ENCODE results near the gene SCNN1A.

The SCNN1A gene

DNA sequence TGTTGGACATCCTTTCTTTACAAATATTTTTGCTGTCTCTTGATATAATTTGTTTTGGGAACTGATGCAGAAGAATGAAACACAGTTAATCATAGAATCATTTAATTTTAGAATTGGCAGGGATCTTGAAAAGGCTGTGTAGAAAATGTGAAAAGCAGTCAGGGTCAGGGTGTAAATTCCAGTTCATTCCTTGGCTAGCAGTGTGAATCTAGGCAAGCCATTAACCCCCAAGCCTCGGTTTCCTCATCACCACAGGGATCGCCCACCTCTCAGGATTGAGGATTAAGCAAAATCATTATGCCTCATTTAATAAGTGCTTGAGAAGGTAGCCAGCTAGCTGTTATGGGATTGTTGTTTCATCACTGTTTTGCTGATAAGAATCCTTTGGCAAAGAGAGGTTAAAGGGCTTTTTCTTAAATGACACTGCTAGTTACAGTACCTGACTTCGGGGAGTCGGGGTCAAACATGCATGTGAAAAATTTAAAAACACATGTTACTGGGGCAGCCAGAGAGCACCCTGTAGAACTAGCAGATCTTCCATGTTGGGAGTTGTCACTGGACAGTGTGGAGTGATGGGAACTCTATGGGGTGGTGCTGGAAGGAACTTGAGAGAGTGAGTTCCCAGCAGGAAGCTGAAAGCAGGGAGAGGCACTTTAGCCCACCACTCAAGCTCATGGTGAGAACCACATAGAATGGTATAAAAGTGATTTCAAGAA, 44.2 kb downstream of the SCNN1A start:
- no peak for DNase-seq

- DNase-seq, result no peak
Observed at GRCh38 chr12:6330192-6330591, 45.2 kb downstream of the SCNN1A start.

DNA sequence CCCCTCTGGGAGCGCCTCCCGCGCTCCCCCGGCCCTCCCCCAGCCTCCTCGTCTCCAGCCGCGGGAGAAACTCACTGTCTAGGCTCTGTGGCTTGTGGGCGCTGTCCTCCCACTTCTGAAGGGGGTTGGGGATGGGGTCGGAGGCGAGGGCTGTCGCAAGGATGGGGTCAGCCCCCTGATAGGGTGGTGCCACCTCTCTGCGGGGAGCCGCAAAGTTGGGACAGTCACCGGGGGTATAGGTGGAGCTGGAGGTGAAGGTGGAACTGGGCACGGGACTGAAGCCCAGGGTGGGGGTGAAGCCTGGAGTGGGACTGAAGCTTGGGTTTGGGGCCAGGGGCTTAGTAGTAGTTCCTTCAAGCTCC, 45.7 kb downstream of the SCNN1A start:
- DNase-seq, result no peak

DNA sequence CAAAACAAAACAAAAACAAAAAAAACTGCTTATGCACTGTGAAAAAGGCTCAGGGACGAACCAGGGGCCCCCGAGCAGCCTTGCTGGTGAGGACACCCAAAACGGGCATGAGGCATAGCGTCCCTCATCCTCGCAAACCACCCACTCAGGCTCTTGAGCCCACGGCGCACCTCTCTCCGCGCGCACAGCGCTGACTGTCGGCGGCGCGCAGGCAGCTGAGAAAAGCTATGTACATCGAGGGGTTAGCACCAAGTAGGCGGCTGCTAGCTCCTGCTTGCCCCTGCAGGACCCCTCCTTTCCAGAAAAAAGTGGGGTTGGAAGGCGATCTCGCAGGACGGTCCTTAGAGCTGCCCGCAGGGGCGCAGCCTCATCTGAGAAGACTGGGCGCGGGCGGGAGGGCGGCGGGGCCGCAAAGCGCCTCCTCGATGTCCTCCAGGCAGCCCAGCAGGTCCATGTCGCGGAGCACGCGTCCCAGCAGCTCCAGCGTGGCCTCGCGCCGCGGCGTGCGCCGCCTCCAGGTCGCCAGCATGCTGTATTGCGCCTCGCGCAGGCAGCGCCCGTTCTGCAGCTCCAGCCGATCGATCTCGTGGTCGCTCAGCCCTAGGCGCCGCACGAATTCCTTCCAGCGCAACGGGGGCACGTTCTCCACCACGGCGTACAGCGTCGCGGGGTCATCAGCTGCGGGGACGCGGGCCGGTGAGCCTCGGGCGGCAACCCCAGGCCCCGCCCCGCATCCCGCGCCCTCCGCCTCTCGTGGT, 46.2 kb downstream of the SCNN1A start:
- no peak for DNase-seq

DNA sequence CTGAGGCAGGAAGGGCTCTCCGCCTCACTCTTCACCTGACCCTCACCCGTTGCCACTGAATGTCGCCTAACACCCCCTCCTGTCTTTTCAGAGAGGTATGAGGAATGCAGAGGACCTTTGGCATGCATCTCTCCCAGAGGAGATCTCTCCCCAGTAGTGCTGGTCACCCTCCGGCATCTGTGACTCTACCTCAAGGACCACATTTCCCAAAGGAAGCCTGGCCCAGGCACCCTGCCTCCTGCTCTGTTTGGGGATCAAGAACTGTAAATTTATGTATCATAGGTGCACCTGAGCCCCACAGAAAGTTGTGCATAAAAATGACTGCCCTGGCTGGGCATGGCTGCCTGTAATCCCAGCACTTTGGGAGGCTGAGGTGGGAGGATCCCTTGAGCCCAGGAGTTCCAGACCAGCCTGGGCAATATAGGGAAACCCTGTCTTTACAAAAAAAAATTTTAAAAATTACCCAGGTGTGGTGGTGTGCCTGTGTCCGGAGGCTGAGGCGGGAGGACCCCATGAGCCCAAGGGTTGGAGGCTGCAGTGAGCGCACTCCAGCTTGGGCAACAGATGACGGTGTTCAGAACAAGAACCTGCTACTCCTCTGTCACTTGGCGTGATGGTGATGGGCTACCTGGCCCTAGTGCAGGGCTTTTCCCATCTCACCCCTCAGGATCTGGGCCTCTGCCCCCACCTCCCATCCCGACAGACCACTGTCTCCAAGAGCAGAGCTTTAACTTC, 47.2 kb downstream of the SCNN1A start:
- DNase-seq, result no peak

DNA sequence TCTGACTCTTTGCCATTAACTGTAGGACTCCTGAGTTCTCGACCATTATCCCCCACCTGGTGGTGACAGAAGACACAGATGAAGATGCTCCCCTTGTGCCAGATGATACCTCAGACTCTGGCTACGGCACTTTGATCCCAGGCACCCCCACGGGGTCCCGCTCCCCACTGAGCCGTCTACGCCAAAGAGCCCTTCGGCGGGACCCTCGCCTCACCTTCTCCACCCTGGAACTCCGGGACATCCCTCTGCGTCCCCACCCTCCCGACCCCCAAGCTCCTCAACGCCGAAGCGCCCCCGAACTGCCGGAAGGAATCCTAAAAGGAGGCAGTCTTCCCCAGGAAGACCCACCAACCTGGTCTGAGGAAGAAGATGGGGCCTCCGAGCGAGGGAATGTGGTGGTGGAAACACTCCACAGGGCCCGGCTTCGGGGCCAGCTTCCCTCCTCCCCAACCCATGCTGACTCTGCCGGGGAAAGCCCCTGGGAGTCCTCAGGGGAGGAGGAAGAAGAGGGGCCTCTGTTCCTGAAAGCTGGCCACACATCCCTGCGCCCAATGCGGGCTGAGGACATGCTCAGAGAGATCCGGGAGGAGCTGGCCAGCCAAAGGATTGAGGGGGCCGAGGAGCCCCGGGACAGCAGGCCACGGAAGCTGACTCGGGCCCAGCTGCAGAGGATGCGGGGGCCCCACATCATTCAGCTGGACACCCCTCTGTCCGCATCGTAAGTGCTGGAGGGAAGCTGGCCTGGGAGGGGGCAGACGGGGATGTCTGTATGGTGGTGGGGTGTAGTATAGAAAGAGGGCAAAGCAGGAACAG, 47.9 kb downstream of the SCNN1A start:
- no peak for DNase-seq

DNA sequence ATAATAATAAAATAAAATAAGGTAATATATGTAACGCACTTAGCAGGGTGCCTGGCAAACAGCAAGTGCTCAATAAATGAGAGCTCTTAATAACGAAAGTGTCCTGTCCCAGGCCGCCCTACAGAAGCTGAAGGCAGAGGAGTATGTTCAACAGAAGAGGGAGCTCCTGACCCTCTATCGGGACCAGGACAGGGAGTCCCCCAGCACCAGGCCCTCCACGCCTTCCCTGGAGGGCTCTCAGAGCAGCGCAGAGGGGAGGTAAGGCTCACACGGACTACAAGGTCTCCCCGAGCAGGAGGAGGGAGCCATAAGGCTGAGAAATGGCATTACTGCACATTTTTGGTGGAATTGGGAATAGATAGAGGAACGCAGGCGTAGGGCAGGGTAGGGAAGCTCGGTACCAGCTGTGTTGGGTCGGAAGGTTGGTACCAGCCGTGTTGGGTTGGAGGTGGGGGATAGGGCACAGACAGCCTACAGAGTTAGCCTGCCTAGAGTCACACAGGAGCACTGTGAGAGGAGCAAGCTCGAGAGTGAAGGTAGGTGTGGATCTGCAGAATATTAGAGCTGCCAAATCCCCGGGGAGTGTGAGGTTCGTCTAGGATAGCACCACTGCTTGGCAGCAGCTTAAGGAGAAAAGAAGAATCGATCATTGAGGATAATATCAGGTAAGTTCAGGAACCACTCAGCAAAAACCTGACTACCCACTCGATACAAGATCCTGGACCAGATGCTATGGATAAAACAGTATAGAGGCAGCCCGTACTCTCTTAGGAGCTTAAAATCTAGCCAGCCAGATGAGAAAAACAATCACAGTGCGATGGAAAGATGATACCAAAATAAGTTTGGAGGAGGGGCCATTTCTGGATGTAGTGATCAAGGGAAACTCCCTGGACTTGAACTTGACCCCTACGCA, 48.8 kb downstream of the SCNN1A start:
- no peak for DNase-seq

DNA sequence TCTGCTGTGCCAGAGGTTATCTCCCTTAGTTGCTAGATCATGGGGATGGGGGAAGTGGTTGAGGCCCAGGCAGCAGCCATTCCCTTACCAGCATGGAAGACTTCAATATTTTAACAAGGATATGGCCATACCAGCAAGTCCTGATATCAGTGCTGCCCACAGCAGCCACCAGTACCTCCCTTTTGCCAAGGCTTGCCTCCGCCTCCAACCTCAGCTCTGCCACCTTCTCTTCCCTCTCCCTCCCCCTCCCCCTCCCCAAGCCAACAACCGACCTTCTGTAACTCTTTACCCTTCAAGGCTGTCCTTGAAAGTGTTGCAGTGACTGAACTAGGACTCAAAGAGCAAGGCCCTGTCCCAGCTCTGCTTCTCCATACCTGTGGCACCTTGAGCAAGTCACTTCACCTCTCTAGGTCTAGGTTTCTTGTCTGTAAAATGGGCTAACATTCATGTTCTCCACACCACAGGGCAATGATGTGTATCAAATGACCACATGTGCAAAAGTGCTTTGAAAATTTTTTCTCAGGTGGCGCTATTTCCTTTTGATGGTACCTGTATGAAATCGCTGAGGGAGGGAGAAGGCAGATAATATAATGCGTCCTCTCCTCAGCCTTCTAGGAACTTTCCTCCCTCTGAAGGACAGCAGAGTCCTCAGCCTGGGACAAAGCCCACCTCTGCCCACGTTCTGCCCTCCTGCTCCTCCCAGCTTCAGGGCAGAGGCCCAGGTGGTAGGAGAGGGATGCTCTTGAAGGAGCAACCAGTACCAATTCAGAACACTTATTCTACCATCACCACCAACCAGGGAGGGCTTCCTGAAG, 50.2 kb downstream of the SCNN1A start:
- no peak for DNase-seq

- DNase-seq, result no peak
Observed at GRCh38 chr12:6323995-6324711, 51.2 kb downstream of the SCNN1A start.

DNA sequence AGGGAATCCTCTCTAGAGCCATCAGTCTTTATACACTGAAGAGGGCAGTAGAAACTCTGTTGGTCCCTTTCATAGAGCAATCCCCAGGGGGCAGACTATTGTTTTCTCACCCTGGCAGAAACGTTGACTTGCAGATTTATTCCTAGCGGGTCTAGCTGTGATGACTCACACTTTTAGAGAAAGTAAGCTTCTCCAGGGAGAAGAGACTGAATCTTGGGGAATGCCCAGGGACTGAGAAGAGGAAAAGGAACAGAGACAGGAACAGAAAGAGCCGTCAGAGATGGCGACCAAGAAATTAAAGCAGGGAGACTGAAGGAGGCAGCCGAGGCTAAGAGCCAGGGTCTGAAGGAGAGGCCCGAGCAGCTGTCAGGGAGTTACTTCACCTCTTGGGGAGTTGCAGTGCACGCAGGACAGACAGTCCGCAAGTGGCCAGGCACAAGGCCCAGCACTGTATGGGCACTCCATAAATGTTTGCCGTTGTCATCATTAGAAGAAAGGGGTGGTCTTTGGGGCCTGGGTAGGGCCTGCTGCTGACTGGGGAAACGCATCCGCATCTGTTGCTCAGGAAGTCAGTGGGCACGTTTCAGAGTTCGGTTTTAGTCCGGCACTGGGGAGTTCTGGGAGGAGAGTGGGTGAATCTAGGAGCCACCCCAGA, 51.9 kb downstream of the SCNN1A start:
- DNase-seq, result peak; percentile 68

GRCh38 chr12:6322969-6323339, 52.4 kb downstream of the SCNN1A start:
- DNase-seq, result no peak

- no peak for DNase-seq
Observed at GRCh38 chr12:6322352-6322751, 53.0 kb downstream of the SCNN1A start.

GRCh38 chr12:6321905-6322304, 53.5 kb downstream of the SCNN1A start:
- no peak for DNase-seq

DNA sequence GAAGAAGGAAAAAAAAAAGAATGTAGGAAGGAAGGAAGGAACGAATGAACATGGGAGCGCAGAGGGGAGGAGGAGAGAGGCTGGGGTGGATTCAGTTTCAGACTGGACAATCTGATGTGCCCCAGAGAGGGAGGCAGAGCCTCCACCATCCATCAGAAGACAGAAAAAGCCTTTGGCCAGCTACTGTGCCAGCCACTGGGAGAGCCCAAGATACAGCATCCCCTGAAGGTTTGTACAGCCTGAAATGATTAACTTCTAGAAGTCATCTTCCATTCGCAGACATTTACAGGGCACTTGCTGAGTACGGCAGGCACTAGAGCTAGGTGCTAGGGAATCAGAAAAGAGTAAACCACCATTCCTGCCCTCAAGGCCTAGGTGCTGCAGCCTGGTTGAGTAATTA, 55.9 kb downstream of the SCNN1A start:
- DNase-seq, result no peak

DNA sequence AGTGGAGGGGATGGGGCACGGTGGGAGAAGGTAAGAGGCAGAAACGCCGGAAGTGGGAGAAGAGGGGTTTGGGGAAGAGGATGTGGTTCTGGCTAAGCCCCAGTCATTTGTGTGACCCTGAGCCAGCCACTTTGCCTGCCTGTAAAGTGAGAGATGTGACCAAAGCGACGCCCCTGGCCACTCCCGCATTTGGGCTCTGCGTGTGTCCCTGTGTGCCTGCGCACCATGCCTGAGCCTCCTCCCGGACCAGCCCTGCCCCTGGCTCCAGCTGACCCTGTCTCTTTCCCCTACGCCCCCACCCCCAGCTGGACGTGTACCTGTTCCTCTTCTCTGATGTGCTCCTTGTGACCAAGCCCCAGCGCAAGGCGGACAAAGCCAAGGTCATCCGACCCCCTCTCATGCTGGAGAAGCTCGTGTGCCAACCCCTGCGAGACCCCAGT, 56.9 kb downstream of the SCNN1A start:
- no peak for DNase-seq

DNA sequence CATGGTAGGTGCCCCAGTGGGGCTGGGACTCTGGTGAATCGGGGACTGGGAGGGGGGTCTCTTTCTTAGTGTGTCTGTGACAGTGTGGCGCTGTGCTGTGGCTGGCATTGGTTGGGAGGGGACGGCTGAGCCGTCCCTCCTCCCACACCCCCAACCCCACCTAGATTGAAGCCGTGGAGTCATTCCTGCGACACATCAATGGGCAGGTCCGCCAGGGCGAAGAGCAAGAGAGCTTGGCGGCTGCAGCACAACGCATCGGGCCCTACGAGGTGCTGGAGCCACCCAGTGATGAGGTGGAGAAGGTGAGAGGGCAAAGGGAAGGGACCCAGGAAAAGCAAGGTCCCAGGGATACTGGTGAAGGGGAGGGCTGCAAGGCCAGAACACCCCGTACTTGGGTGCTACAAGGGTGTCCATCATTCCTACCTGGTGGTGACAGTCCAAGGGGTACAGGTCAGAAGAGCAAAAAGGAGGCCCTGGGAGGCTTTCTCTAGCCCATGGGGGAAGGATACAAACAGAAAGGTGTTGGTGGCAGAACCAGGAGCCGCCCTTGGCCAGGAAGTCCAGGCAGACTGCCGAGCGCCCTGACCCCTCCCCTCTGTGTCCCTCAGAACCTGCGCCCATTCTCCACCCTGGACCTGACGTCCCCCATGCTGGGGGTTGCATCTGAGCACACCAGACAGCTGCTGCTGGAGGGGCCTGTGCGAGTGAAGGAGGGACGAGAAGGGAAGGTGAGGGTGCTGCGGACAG, 57.5 kb downstream of the SCNN1A start:
- DNase-seq, result no peak

DNA sequence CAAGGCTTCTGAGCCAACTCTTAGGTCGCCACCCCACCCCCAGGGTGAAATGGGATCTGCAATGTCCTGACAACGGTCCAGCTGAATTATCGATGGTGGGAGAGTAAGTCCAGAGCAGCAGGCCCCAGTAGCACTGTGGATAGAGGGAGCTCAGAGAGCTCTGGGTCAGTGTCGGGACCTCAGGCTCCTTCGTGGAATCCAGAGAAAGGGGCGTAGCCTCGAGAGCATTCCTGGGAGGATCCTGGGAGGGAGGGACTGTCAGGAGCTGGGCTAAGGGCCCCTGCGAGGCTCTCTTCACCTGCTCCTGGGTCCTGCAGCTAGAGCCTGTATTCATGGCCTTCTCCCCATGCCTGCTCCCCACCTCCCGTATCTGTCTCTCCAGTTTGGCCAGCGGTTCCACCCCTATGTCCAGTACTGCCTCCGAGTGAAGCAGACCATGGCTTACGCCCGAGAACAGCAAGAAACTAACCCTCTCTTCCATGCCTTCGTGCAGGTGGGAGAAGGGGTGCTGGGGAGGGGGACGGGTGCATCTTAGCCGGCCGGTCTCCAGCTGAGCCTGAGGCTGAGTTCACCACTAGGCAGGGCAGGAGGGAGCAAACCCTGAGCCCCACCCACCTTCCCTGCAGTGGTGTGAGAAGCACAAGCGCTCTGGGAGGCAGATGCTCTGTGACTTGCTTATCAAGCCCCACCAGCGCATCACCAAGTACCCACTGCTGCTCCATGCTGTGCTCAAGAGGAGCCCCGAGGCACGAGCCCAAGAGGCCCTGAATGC, 58.3 kb downstream of the SCNN1A start:
- DNase-seq, result no peak

Measured in CD4-positive, alpha-beta T cell treated with Interleukin-21 for 1 hour (primary cell).